OCI-LY1 (cell line): Measurements from ENCODE around the gene IRS2.

ENCODE experiments used
- EZH2 ChIP-seq: fragments of 200-600 bp; sonication (generic), shearing (Covaris generic); IDR thresholded peaks from 2 replicates; pipeline ENCODE4 v1.8.0; 2017; ENCODE audit warnings: borderline replicate concordance, mixed run types, mild to moderate bottlenecking, antibody characterized with exemption, low read length, moderate library complexity, mixed read lengths
- TF ChIP-seq, protein P1 (sequence below): fragments of 200-600 bp; sonication (generic), shearing (Covaris generic); IDR thresholded peaks from 2 replicates; pipeline ENCODE4 v1.5.1; 2017; ENCODE audit warnings: mild to moderate bottlenecking, antibody characterized with exemption, low read length, moderate library complexity, mixed read lengths

DNA sequence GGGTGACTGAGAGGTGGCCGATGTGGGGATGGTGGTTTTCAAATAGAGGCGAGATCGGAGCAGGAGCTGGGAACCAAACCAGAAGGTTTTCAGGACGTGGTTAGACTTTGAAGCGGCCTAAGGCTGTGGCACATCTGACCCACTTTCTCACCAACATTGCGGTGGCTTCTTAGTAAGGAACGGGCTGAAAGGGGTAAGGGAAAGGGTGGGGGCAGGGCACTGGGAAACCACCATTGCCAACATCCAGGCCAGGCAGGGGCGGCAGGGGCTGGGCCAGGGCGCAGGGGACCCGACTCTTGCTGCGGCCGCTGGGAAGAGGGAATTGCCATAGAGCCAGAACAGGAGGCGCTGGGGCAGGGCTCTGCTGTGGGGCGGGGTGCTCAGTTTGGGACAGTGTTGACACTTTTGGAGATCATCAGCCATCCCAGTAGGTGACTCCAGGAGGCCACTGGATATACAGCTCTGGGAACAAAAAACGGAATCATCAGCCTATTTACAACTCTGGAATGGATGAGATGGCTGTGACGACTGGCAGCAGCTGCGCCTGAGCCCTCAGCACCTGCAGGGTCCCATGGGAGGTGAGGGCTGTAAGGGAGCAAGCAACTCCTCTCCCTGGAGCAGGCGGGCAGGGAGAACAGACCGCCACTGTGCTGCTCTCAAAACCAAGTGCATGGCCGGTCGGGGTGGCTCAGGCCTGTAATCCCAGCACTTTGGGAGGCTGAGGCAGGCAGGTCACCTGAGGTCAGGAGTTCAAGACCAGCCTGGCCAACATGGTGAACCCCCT, 52.2 kb downstream of the IRS2 start:
- TF ChIP-seq EZH2: no peak
- TF ChIP-seq, protein P1, sequence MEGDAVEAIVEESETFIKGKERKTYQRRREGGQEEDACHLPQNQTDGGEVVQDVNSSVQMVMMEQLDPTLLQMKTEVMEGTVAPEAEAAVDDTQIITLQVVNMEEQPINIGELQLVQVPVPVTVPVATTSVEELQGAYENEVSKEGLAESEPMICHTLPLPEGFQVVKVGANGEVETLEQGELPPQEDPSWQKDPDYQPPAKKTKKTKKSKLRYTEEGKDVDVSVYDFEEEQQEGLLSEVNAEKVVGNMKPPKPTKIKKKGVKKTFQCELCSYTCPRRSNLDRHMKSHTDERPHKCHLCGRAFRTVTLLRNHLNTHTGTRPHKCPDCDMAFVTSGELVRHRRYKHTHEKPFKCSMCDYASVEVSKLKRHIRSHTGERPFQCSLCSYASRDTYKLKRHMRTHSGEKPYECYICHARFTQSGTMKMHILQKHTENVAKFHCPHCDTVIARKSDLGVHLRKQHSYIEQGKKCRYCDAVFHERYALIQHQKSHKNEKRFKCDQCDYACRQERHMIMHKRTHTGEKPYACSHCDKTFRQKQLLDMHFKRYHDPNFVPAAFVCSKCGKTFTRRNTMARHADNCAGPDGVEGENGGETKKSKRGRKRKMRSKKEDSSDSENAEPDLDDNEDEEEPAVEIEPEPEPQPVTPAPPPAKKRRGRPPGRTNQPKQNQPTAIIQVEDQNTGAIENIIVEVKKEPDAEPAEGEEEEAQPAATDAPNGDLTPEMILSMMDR: no peak
